A549 (cell line): ENCODE measurements around the gene TGFBR3L. TPM values are rescaled to one million over a fixed set of nuclear protein-coding genes. Genes with fewer than 3 reads are reported as not detected.
A peak's percentile ranks its signal among the peaks of the same experiment; 100 is the strongest.

Experiments used
- ATAC-seq, 2 experiments: fragments of 200-7000 bp in 1 of 2; fragments of >200 bp in 1 of 2; cut with Nextera tagmentation in 1 of 2; cut with Tn5 transposase in 1 of 2; 3 replicates each; pipeline versions ENCODE4 v1.8.0 to v1.9.1; 2018 to 2020; ENCODE audit warnings: mild to moderate bottlenecking in 1 of 2, moderate library complexity in 1 of 2
- CTCF ChIA-PET: fragments of 300-600 bp; sonication (Branson Sonifier 250); formaldehyde crosslinking; extraction: SDS; loops from one replicate; lab custom pipeline; 2021; ENCODE audit warnings: antibody characterized with exemption, inconsistent platforms; lab: Yijun Ruan, JAX
- POLR2A ChIA-PET: fragments of 350-600 bp; formaldehyde crosslinking; extraction: SDS; loops from one replicate; lab custom pipeline; 2021; ENCODE audit warnings: antibody characterized with exemption, inconsistent platforms; lab: Yijun Ruan, JAX
- DNase-seq, 2 experiments: peaks; one replicate each; pipeline versions ENCODE4 v3.0.0 to v3.0.0-alpha.2; 2011 to 2016; ENCODE audit warnings: low read depth in 1 of 2, low spot score in 1 of 2
- FAIRE-seq: peaks from 2 replicates; lab custom pipeline; 2011; peaks lifted over from hg19 to GRCh38; lab: Jason Lieb, UNC
- H3K27ac ChIP-seq, 2 experiments: fragments of >200 bp; sonication (Bioruptor Twin); formaldehyde crosslinking; 3 replicates each; pipeline ENCODE4 v1.5.1; 2016 to 2017
- H3K4me1 ChIP-seq: fragments of >200 bp; sonication (Bioruptor Twin); formaldehyde crosslinking; 3 replicates; pipeline ENCODE4 v1.6.1; 2016
- H3K4me2 ChIP-seq: fragments of >200 bp; sonication (Bioruptor Twin); formaldehyde crosslinking; 3 replicates; pipeline ENCODE4 v1.6.1; 2016
- H3K4me3 ChIP-seq: fragments of >200 bp; sonication (Bioruptor Twin); formaldehyde crosslinking; 3 replicates; pipeline ENCODE4 v1.5.1; 2016
- H3K9me3 ChIP-seq: fragments of >200 bp; sonication (Bioruptor Twin); formaldehyde crosslinking; 3 replicates; pipeline ENCODE4 v1.6.1; 2016
- ATOH8 ChIP-seq: fragments of 250-450 bp; sonication (Bioruptor Pico); IDR thresholded peaks from 2 replicates; pipeline ENCODE4 v1.5.0; 2020; ENCODE audit warnings: low read depth, mild to moderate bottlenecking, moderate library complexity
- BHLHE40 ChIP-seq: IDR thresholded peaks from 2 replicates; pipeline ENCODE4 v1.6.1; 2012; ENCODE audit warnings: low read depth, low read length, inconsistent platforms
- CBX8 ChIP-seq: fragments of 200-600 bp; sonication (generic); IDR thresholded peaks from 2 replicates; pipeline ENCODE4 v1.6.1; 2016
- CEBPB ChIP-seq, 2 experiments: fragments of >200 bp in 1 of 2; sonication (Bioruptor Twin) in 1 of 2; formaldehyde crosslinking in 1 of 2; IDR thresholded peaks; 2 replicates each; pipeline ENCODE4 v1.6.1; 2012 to 2016
- E2F6 ChIP-seq: IDR thresholded peaks from 2 replicates; pipeline ENCODE4 v1.6.1; 2012; ENCODE audit warnings: low read depth, borderline replicate concordance
- ELK1 ChIP-seq: fragments of 150-350 bp; IDR thresholded peaks from 2 replicates; pipeline ENCODE4 v1.6.1; 2014; ENCODE audit warnings: low read depth, mild to moderate bottlenecking, low read length
- GATA3 ChIP-seq: IDR thresholded peaks from 2 replicates; pipeline ENCODE4 v1.6.1; 2012; ENCODE audit warnings: borderline replicate concordance
- HEYL ChIP-seq: fragments of 250-450 bp; sonication (Bioruptor Pico); IDR thresholded peaks from 2 replicates; pipeline ENCODE4 v1.8.0; 2021; ENCODE audit warnings: mild to moderate bottlenecking, moderate library complexity
- MAX ChIP-seq: IDR thresholded peaks from 2 replicates; pipeline ENCODE4 v1.6.1; 2012
- MYC ChIP-seq: IDR thresholded peaks from 2 replicates; pipeline ENCODE4 v1.6.1; 2012; ENCODE audit warnings: mild to moderate bottlenecking, inconsistent platforms, low read length, improper control_type of control experiment, borderline replicate concordance
- NFE2L2 ChIP-seq: fragments of 150-350 bp; conservative IDR thresholded peaks from 2 replicates; pipeline ENCODE4 v1.6.1; 2014; ENCODE audit warnings: low read length
- POLR2AphosphoS2 ChIP-seq: conservative IDR thresholded peaks from 2 replicates; pipeline ENCODE4 v1.6.1; 2012; ENCODE audit warnings: low read length, improper control_type of control experiment, inconsistent platforms
- RAD21 ChIP-seq, 2 experiments: fragments of >200 bp in 1 of 2; sonication (Bioruptor Twin) in 1 of 2; formaldehyde crosslinking in 1 of 2; IDR thresholded peaks in 1 of 2; conservative IDR thresholded peaks in 1 of 2; 2 replicates in 1 of 2; 3 replicates in 1 of 2; pipeline ENCODE4 v1.6.1; 2012 to 2018; ENCODE audit warnings: inconsistent platforms in 1 of 2
- RARB ChIP-seq: fragments of 250-450 bp; sonication (Bioruptor Pico); IDR thresholded peaks from 2 replicates; pipeline ENCODE4 v1.8.0; 2021; ENCODE audit warnings: mild to moderate bottlenecking, moderate library complexity
- SREBF2 ChIP-seq: fragments of 450-650 bp; IDR thresholded peaks from 2 replicates; pipeline ENCODE4 v1.6.1; 2014; ENCODE audit warnings: mild to moderate bottlenecking, moderate library complexity
- TFCP2L1 ChIP-seq: fragments of 250-450 bp; sonication (Bioruptor Pico); IDR thresholded peaks from 2 replicates; pipeline ENCODE4 v1.5.0; 2021; ENCODE audit warnings: mild to moderate bottlenecking
- ZNF302 ChIP-seq: fragments of 250-450 bp; sonication (Bioruptor Pico); IDR thresholded peaks from 2 replicates; pipeline ENCODE4 v1.9.0; 2021; ENCODE audit warnings: inconsistent platforms, mild to moderate bottlenecking, moderate library complexity
- ZSCAN20 ChIP-seq: fragments of 250-450 bp; sonication (Bioruptor Pico); IDR thresholded peaks from 2 replicates; pipeline ENCODE4 v1.8.0; 2022; ENCODE audit warnings: mild to moderate bottlenecking, moderate library complexity
- WGBS: methylation state at CpG from one replicate; pipeline ENCODE4 v1.1.6; 2017; ENCODE audit errors: missing lambda C conversion rate; 5-methylcytosine and 5-hydroxymethylcytosine counted together
- polyA plus RNA-seq, 4 experiments: library from polyadenylated mRNA; depleted of rRNA in 3 of 4; stranded (reverse); fragments of >200 nt; fragmentation: RNase III in 1 of 4; extraction: RNeasy Plus Mini Kit Qiagen cat#74134 plus additional on column Dnase treatment in 1 of 4; gene quantifications; 2 replicates in 3 of 4; 3 replicates in 1 of 4; pipeline ENCODE4 v1.2.3, GENCODE V29; 2011 to 2017

TGFBR3L gene
- polyA plus RNA-seq, 2 of the 4 experiments (the other 2 are of a cell fraction) = 0.21 to 1.2 TPM

- Histone ChIP-seq H3K9me3 (no peaks in the 10 kb centered on the region), H3K4me3 (no peak overlapping the region), H3K4me2 (no peak overlapping the region), H3K27ac (no peak overlapping the region), H3K4me1 (peaks cover 9% of the 10 kb centered on the region)
- no peak for DNase-seq
- ChIA-PET CTCF (interaction anchor here (1.8 to 2.1 kb wide), 2 partner anchors 9 to 45 kb away, joined by 6 to 8 read pairs; partner anchors contain the start of gene MAP2K7), POLR2A (interaction anchor here (1.7 kb wide), 1 partner anchor 10 kb away, joined by 5 read pairs; the partner anchor contains the start of gene MAP2K7)
- 93% methylated on average over 33 of the region's 39 CpGs for WGBS
- no peak for ATAC-seq
- no peak for FAIRE-seq
- TF ChIP-seq POLR2AphosphoS2 (no peak), HEYL (CRISPR knock-in tag) (no peak), RARB (CRISPR knock-in tag) (no peak)
Observed at GRCh38 chr19:7912697-7913564, 1.7 kb upstream of the TGFBR3L start.

GRCh38 chr19:7913652-7914051 lies 978 bp upstream of the TGFBR3L start:
- ChIA-PET POLR2A (no interaction called here), CTCF (no interaction called here)
- Histone ChIP-seq H3K4me1 (peaks cover 9% of the 10 kb centered on the region), H3K27ac (no peak overlapping the region), H3K4me2 (no peak overlapping the region), H3K4me3 (no peak overlapping the region), H3K9me3 (no peaks in the 10 kb centered on the region)
- no peak for ATAC-seq
- no peak for DNase-seq
- 89% methylated on average over 10 of the region's 10 CpGs for WGBS
- no peak for FAIRE-seq
- TF ChIP-seq MYC (no peak), ATOH8 (CRISPR knock-in tag) (no peak), TFCP2L1 (no peak), ZSCAN20 (CRISPR knock-in tag) (no peak), E2F6 (no peak), ELK1 (no peak), SREBF2 (no peak)

GRCh38 chr19:7914099-7914498 lies 531 bp upstream of the TGFBR3L start:
- POLR2A ChIA-PET = interaction anchor here (1.8 kb wide), 1 partner anchor 11 kb away, joined by 4 read pairs; no protein-coding TSS in a partner anchor
- ATAC-seq (no peak), DNase-seq (no peak)
- Histone ChIP-seq H3K9me3 (no peaks in the 10 kb centered on the region), H3K4me1 (peaks cover 9% of the 10 kb centered on the region), H3K4me3 (no peak overlapping the region)
- CTCF ChIA-PET = no interaction called here
- TF ChIP-seq NFE2L2 = no peak
- no peak for TF ChIP-seq ZNF302 (CRISPR knock-in tag)
- no peak for TF ChIP-seq CBX8
- TF ChIP-seq, all 56 proteins: peak for 0
- no peak overlapping the region for H3K4me2 ChIP-seq
- 68% methylated on average over 12 of the region's 12 CpGs for WGBS
- no peak for FAIRE-seq
- H3K27ac ChIP-seq = no peak overlapping the region

GRCh38 chr19:7915250-7916102 lies 846 bp downstream of the TGFBR3L start:
- no peak for FAIRE-seq
- POLR2A ChIA-PET = interaction anchor here (1.8 kb wide), 1 partner anchor 12 kb away, joined by 4 read pairs; no protein-coding TSS in a partner anchor

More at GRCh38 chr19:7915250-7916102, 846 bp downstream of the TGFBR3L start:
- 92% methylated on average over 14 of the region's 24 CpGs for WGBS
- Histone ChIP-seq H3K9me3 (no peaks in the 10 kb centered on the region), H3K4me3 (no peak overlapping the region; the same call in 2 of the 3 replicates), H3K4me2 (peak overlapping the region; percentile 87; the same call in 2 of the 3 replicates), H3K27ac (peak overlapping the region in 1 of 2 experiments; percentile 90; a peak in 2 of 6 replicates), H3K4me1 (peaks cover 13% of the 10 kb centered on the region)
- ATAC-seq (no peak), DNase-seq (no peak)
- CTCF ChIA-PET = interaction anchor here (0.6 to 2.3 kb wide), 5 partner anchors 9 to 61 kb away, joined by 3 to 7 read pairs (median 3); partner anchors contain the start of gene MAP2K7
- no peak for TF ChIP-seq GATA3
- TF ChIP-seq BHLHE40 = no peak
- no peak for TF ChIP-seq RAD21 (conservative IDR thresholded peaks at IDR 0.05 in 1 of 2, IDR thresholded peaks at IDR 0.05 in 1 of 2)
- TF ChIP-seq CEBPB (IDR thresholded peaks at IDR 0.05) = no peak
- TF ChIP-seq MAX = no peak
- no peak for TF ChIP-seq MYC
